Kidney epithelial cell (primary cell): Measurements from ENCODE around the gene CD4. TPM values are rescaled to one million over a fixed set of nuclear protein-coding genes. Genes with fewer than 3 reads are reported as not detected.

Experiments
- DNase-seq: peaks from one replicate; pipeline ENCODE4 v3.0.0-alpha.2; 2010; ENCODE audit warnings: low read depth
- H3K27me3 ChIP-seq: 2 replicates; pipeline ENCODE4 v1.6.0; 2011; ENCODE audit warnings: low read length; ENCODE audit not compliant: control insufficient read depth, insufficient read depth
- H3K36me3 ChIP-seq: 2 replicates; pipeline ENCODE4 v1.5.1; 2011; ENCODE audit warnings: low read length; ENCODE audit not compliant: control insufficient read depth, insufficient read depth
- H3K4me3 ChIP-seq: 2 replicates; pipeline ENCODE4 v1.5.1; 2011; ENCODE audit warnings: low read depth, mild to moderate bottlenecking, control low read depth, low read length
- total RNA-seq: library from RNA; depleted of rRNA; stranded (reverse); fragments of >200 nt; gene quantifications from 2 replicates; pipeline ENCODE4 v1.2.3, GENCODE V29; 2015
- TF ChIP-seq, protein P1 (sequence below): IDR thresholded peaks from 2 replicates; pipeline ENCODE4 v1.5.1; 2011; ENCODE audit warnings: mild to moderate bottlenecking, moderate library complexity, low read length, control low read depth, inconsistent platforms; ENCODE audit not compliant: insufficient read depth, poor library complexity, severe bottlenecking

The CD4 gene
- total RNA-seq, 1 donor from 2014 or later = 0.08 TPM

DNA sequence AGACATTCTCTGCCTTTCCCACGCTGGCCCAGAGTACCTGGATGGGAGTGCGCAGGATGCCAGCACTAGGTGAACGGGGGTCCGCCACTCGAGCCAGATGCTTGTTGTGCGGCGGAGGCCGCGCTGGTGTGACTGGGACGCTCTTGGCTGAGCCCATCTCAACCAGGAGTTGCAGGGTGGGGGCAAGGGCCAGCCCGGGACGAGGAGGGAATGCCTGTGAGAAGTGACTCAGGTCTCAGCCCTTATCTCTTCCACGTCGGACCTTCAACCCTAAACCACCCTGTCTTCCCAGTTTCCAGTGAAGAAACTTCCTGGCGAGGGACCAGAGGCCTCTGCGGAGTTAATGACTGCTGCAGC is 61.4 kb downstream of the CD4 start:
- no peak for DNase-seq
- TF ChIP-seq, protein P1, sequence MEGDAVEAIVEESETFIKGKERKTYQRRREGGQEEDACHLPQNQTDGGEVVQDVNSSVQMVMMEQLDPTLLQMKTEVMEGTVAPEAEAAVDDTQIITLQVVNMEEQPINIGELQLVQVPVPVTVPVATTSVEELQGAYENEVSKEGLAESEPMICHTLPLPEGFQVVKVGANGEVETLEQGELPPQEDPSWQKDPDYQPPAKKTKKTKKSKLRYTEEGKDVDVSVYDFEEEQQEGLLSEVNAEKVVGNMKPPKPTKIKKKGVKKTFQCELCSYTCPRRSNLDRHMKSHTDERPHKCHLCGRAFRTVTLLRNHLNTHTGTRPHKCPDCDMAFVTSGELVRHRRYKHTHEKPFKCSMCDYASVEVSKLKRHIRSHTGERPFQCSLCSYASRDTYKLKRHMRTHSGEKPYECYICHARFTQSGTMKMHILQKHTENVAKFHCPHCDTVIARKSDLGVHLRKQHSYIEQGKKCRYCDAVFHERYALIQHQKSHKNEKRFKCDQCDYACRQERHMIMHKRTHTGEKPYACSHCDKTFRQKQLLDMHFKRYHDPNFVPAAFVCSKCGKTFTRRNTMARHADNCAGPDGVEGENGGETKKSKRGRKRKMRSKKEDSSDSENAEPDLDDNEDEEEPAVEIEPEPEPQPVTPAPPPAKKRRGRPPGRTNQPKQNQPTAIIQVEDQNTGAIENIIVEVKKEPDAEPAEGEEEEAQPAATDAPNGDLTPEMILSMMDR = no peak
- Histone ChIP-seq H3K27me3 (no peaks in the 10 kb centered on the region), H3K4me3 (peak overlapping the region; percentile 95), H3K36me3 (peaks cover 4% of the 10 kb centered on the region)

DNA sequence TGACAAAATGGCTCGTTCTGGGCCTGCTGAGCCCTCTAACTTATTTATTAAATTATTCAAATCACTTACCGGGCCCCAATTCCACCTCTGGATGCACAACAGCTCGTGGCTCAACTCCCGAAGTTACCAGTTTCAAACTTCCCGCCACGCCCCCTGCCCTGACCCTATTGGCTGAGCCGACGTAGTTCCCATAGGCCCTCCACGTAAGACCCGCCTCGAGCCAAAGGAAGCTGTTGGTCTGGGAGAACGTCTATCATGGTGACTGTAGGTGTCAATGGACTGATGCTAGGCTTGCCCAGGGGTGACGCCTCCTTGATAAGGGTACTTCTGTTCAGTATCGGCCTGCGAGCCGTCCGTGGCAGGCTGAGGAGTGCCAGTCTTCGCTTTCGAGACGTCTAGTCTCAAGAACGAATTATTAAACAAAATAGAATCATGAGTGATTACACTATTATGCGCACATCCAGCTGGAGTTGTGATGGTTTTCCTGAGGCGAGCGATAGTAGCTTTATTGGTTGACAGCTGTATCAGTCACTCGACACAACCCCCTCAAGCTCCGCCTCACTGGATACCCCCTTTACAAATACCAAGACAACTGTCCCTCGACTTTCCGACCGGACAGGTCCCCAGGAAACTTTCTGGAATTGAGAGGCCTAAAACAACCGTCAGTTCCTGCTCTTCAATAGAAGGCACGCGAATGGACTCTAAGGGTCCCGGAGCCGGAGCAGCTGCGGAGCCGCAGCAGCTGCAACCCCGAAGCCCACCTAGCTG is 62.0 kb downstream of the CD4 start, which contains the start of gene CDCA3:
Gene CDCA3, minus strand, starts transcription at position 134 of the 768 bp plus-strand sequence. CDS start 334 bp downstream, outside the sequence.
- TF ChIP-seq, protein P1 = no peak

DNA sequence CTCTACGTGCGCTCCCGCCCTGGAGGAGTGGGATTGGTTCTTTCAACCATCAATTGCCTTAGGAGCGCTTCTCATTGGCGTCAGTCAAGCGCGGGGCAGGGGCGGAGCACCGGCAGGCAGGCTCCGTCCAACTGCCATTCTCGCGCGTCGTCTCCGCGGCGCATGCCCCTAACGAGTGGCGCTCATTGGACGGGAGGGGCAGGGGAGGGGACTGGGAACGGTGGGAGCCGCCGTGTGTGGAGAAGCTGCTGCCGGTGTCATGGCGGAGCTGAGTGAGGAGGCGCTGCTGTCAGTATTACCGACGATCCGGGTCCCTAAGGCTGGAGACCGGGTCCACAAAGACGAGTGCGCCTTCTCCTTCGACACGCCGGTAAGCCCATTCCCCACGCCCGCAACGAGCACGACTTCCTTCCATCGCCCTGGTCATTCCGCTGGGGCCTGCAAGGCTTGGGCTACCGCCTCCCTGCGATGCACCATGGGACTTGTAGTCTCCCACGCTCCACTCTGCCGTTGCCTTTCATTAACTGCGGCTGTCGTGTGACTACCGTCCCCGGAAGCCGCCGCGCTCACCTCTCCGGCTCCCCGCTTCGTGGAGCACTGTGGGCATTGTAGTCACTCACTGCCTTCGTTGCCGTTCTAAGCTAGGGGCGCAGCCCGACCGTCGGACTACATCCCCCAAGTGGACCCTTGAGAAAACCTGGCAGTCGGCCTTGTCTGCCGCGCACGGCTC is 62.8 kb downstream of the CD4 start, which contains the start of gene USP5:
Gene USP5, plus strand, starts transcription at position 230 of the 730 bp plus-strand sequence. Its CDS starts 30 bp downstream, at position 260.
- Histone ChIP-seq H3K27me3 (no peaks in the 10 kb centered on the region), H3K36me3 (peaks cover 3% of the 10 kb centered on the region), H3K4me3 (peak within 1 kb of the TSS; percentile 95)
- TF ChIP-seq, protein P1 = no peak
- DNase-seq = peak; percentile 99

More for the DNA sequence above, 62.0 kb downstream of the CD4 start, which contains the start of gene CDCA3:
- H3K4me3 ChIP-seq = peak within 1 kb of the TSS; percentile 95
- H3K36me3 ChIP-seq = peaks cover 4% of the 10 kb centered on the region
- no peaks in the 10 kb centered on the region for H3K27me3 ChIP-seq
- peak; percentile 96 for DNase-seq

DNA sequence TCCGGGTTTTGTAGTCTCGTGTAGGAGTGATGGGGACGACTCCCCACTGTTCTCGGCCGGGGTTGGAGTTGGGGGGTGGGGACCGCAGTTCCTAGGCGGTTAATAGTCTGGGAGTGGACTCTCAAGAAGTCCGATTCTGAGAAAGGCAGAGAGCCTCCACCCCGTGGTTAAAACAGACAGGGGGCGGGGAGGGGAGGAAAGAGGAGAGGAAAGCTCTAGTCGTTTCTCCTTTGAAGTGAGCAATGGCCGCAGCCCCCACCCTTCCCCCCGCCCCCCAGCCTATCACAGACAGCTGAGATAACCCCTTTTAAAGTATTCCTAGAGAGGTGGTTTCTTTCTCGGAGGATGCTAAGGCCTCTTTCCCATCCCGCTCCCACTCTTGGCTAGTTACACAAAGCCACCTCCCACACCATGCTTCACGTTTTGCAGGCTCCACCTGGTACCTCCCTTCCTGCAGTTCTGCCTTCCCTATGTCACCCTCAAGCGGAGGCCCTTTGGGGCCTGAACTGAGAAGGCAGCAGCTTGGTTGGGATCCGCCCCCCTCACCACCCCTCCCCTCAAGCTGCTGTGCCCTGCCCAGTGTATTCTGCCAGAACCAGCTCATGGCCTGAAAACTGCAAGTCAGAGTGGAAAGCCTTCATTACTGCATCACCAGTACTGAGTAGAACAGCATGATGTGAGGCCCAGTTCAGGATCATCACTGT is 63.5 kb downstream of the CD4 start:
- Histone ChIP-seq H3K4me3 (peak overlapping the region; percentile 95), H3K36me3 (peaks cover 1% of the 10 kb centered on the region), H3K27me3 (no peaks in the 10 kb centered on the region)
- no peak for DNase-seq
- TF ChIP-seq, protein P1 = no peak

DNA sequence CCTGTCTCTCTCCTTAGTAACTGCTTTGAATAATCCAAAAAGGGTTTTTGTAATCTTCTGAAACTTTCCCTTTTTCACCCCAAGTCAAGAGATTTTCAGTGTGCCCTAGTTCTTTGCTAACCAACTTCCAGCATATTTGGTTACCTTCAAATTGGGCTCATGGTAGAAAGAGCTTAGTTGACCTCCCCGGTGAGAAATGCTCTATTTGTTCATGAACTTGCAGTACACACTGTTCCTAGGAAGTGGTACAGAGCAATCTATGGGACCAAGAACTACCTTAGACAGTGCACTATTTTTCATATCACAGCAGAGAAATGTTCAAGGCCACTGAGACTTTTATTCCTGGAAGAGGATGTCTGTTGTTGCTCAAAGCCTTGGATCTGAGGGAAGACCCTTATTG is 64.3 kb downstream of the CD4 start:
- TF ChIP-seq, protein P1 = no peak
- H3K4me3 ChIP-seq = no peak overlapping the region
- H3K27me3 ChIP-seq = no peaks in the 10 kb centered on the region
- no peak for DNase-seq
- peaks cover 3% of the 10 kb centered on the region for H3K36me3 ChIP-seq
